Liver (tissue), 9 donors: ENCODE measurements around the gene PPARD. TPM values are rescaled to one million over a fixed set of nuclear protein-coding genes. Genes with fewer than 3 reads are reported as not detected.
A peak's percentile ranks its signal among the peaks of the same experiment; 100 is the strongest.

Experiments used
- DNase-seq: peaks from one replicate; pipeline ENCODE4 v3.0.0-alpha.2; 2017; ENCODE audit warnings: low spot score
- H3K27ac ChIP-seq, 2 donors: one replicate each; pipeline ENCODE4 v1.7.0; 2013; ENCODE audit warnings: inconsistent platforms in 2 of 2, low read length in 2 of 2, control low read depth in 1 of 2, low read depth in 1 of 2, mild to moderate bottlenecking in 1 of 2
- H3K27me3 ChIP-seq, 4 donors: one replicate each; pipeline versions ENCODE4 v1.6.1 to v1.7.0; 2013; ENCODE audit warnings: low read length in 3 of 4, inconsistent platforms in 1 of 4, mild to moderate bottlenecking in 1 of 4, moderate library complexity in 1 of 4; ENCODE audit not compliant: control insufficient read depth in 4 of 4, insufficient read depth in 4 of 4
- H3K36me3 ChIP-seq, 4 donors: one replicate each; pipeline versions ENCODE4 v1.6.1 to v1.7.0; 2013; ENCODE audit warnings: low read length in 3 of 4, mild to moderate bottlenecking in 3 of 4, low read depth in 1 of 4, moderate library complexity in 1 of 4; ENCODE audit not compliant: control insufficient read depth in 4 of 4, insufficient read depth in 3 of 4
- H3K4me1 ChIP-seq, 4 donors: one replicate each; pipeline versions ENCODE4 v1.6.1 to v1.7.0; 2013; ENCODE audit warnings: low read length in 3 of 4, mild to moderate bottlenecking in 3 of 4, moderate library complexity in 1 of 4; ENCODE audit not compliant: control insufficient read depth in 4 of 4, insufficient read depth in 4 of 4
- H3K4me3 ChIP-seq, 3 donors: one replicate each; pipeline versions ENCODE4 v1.6.1 to v1.7.0; 2013; ENCODE audit warnings: low read length in 3 of 3, control low read depth in 1 of 3, low read depth in 1 of 3, mild to moderate bottlenecking in 1 of 3
- H3K9ac ChIP-seq, 2 donors: one replicate each; pipeline ENCODE4 v1.7.0; 2013; ENCODE audit warnings: low read length in 2 of 2, mild to moderate bottlenecking in 2 of 2, moderate library complexity in 2 of 2, control low read depth in 1 of 2, low read depth in 1 of 2
- H3K9me3 ChIP-seq, 4 donors: one replicate each; pipeline versions ENCODE4 v1.6.1 to v1.7.0; 2013; ENCODE audit warnings: low read length in 3 of 4; ENCODE audit not compliant: control insufficient read depth in 4 of 4
- ATF3 ChIP-seq: IDR thresholded peaks from 2 replicates; pipeline ENCODE4 v1.6.1; 2016; ENCODE audit warnings: antibody characterized with exemption
- CTCF ChIP-seq: fragments of 150-350 bp; IDR thresholded peaks from 2 replicates; pipeline ENCODE4 v1.5.1; 2017; ENCODE audit warnings: improper control_type of control experiment, low read depth, low read length; ENCODE audit not compliant: missing input control
- EGR1 ChIP-seq, 2 donors: IDR thresholded peaks; 2 replicates each; pipeline ENCODE4 v1.6.1; 2016 to 2018; ENCODE audit warnings: antibody characterized with exemption in 2 of 2, low read depth in 2 of 2
- FOXA1 ChIP-seq: IDR thresholded peaks from 2 replicates; pipeline ENCODE4 v1.6.1; 2016; ENCODE audit warnings: antibody characterized with exemption
- FOXA2 ChIP-seq: IDR thresholded peaks from 2 replicates; pipeline ENCODE4 v1.6.1; 2016; ENCODE audit warnings: antibody characterized with exemption
- GABPA ChIP-seq, 2 donors: IDR thresholded peaks in 1 of 2; conservative IDR thresholded peaks in 1 of 2; 2 replicates each; pipeline ENCODE4 v1.6.1; 2016; ENCODE audit warnings: antibody characterized with exemption in 2 of 2, mild to moderate bottlenecking in 1 of 2, moderate library complexity in 1 of 2
- HNF4A ChIP-seq, 2 donors: conservative IDR thresholded peaks; 2 replicates each; pipeline ENCODE4 v1.6.1; 2016; ENCODE audit warnings: antibody characterized with exemption in 2 of 2, mild to moderate bottlenecking in 2 of 2
- HNF4G ChIP-seq: IDR thresholded peaks from 2 replicates; pipeline ENCODE4 v1.6.1; 2016; ENCODE audit warnings: antibody characterized with exemption
- JUND ChIP-seq, 2 donors: IDR thresholded peaks; 2 replicates each; pipeline ENCODE4 v1.6.1; 2016; ENCODE audit warnings: antibody characterized with exemption in 2 of 2
- MAX ChIP-seq: IDR thresholded peaks from 2 replicates; pipeline ENCODE4 v1.6.1; 2016; ENCODE audit warnings: antibody characterized with exemption
- NR2F2 ChIP-seq: IDR thresholded peaks from 2 replicates; pipeline ENCODE4 v1.6.1; 2016; ENCODE audit warnings: antibody characterized with exemption
- RAD21 ChIP-seq, 2 donors: IDR thresholded peaks; 2 replicates each; pipeline ENCODE4 v1.6.1; 2016; ENCODE audit warnings: antibody characterized with exemption in 2 of 2, mild to moderate bottlenecking in 2 of 2
- REST ChIP-seq: IDR thresholded peaks from 2 replicates; pipeline ENCODE4 v1.6.1; 2016; ENCODE audit warnings: antibody characterized with exemption, mild to moderate bottlenecking
- RXRA ChIP-seq, 2 donors: IDR thresholded peaks; 2 replicates each; pipeline ENCODE4 v1.6.1; 2017 to 2018; ENCODE audit warnings: antibody characterized with exemption in 2 of 2, mild to moderate bottlenecking in 1 of 2
- SP1 ChIP-seq: IDR thresholded peaks from 2 replicates; pipeline ENCODE4 v1.6.1; 2018; ENCODE audit warnings: antibody characterized with exemption, mild to moderate bottlenecking
- TAF1 ChIP-seq: conservative IDR thresholded peaks from 2 replicates; pipeline ENCODE4 v1.6.1; 2016; ENCODE audit warnings: antibody characterized with exemption, mild to moderate bottlenecking
- YY1 ChIP-seq: IDR thresholded peaks from 2 replicates; pipeline ENCODE4 v1.6.1; 2016; ENCODE audit warnings: antibody characterized with exemption, mild to moderate bottlenecking
- ZBTB33 ChIP-seq: IDR thresholded peaks from 2 replicates; pipeline ENCODE4 v1.6.1; 2016; ENCODE audit warnings: antibody characterized with exemption
- WGBS: extraction: QIAGEN DNeasy Blood & Tissue Kit; methylation state at CpG from one replicate; pipeline ENCODE4 v1.1.7; 2013; 5-methylcytosine and 5-hydroxymethylcytosine counted together
- polyA plus RNA-seq, 2 donors: library from polyadenylated mRNA; stranded (reverse) in 1 of 2; unstranded in 1 of 2; fragments of 200-250 nt in 1 of 2; fragments of >200 nt in 1 of 2; fragmentation: Nextera tagmentation in 1 of 2; extraction: Ambion mirVana in 1 of 2; gene quantifications; one replicate each; pipeline versions ENCODE4 v1.2.1 to v1.2.3, GENCODE V29; 2013 to 2015
- total RNA-seq, 2 donors: library from RNA; depleted of rRNA; stranded (reverse); fragments of >200 nt; gene quantifications; one replicate each; pipeline ENCODE4 v1.2.3, GENCODE V29; 2014
- donor health status: healthy.
- donor health status: healthy.
- donor health status: healthy.
- donor health status: healthy.
- donor health status: healthy.

PPARD gene
- total and polyA plus RNA-seq, 4 donors = 2.1 to 7.8 (median 5.1) TPM

GRCh38 chr6:35465646-35466045 lies 123.3 kb downstream of the PPARD start:
- Histone ChIP-seq H3K27ac (no peak overlapping the region), H3K4me1 (peaks cover 0 to 18% (median 7%) of the 10 kb centered on the region in 4 donors), H3K4me3 (no peak overlapping the region), H3K36me3 (peaks cover 0 to 14% (median 6%) of the 10 kb centered on the region in 4 donors), H3K27me3 (no peaks in the 10 kb centered on the region), H3K9me3 (no peaks in the 10 kb centered on the region), H3K9ac (no peak overlapping the region)
- WGBS = 98% methylated on average over 1 of the region's 1 CpG
- TF ChIP-seq HNF4G = no peak
- no peak for TF ChIP-seq SP1
- TF ChIP-seq TAF1 = no peak
- TF ChIP-seq ATF3 = no peak
- DNase-seq = no peak

GRCh38 chr6:35468181-35468979 lies 126.0 kb downstream of the PPARD start, which contains the start of gene RPL10A:
Gene RPL10A, plus strand, starts transcription at chr6:35468401. Its CDS starts 34 bp downstream, at chr6:35468435.
- under 1% methylated on average over 86 of the region's 86 CpGs for WGBS
- H3K27ac ChIP-seq = peak within 1 kb of the TSS; percentile 76 to 86
- peak within 1 kb of the TSS; percentile 79 to 81 for H3K9ac ChIP-seq
- peaks cover 0 to 24% (median 16%) of the 10 kb centered on the region in 4 donors for H3K4me1 ChIP-seq
- H3K9me3 ChIP-seq = no peaks in the 10 kb centered on the region
- H3K36me3 ChIP-seq = peaks cover 2 to 29% (median 19%) of the 10 kb centered on the region in 4 donors
- DNase-seq = peak; percentile 92
- H3K27me3 ChIP-seq = no peaks in the 10 kb centered on the region
- H3K4me3 ChIP-seq = peak within 1 kb of the TSS; percentile 82 to 91 (median 86)
- TF ChIP-seq ZBTB33 = peak; percentile 99
- peak; percentile 82 for TF ChIP-seq MAX
- TF ChIP-seq TAF1 = peak; percentile 98
- peak; percentile 96 for TF ChIP-seq REST
- TF ChIP-seq RAD21 (IDR thresholded peaks at IDR 0.05) = peak; percentile 90 to 93
- peak; percentile 9 for TF ChIP-seq NR2F2
- TF ChIP-seq HNF4A (conservative IDR thresholded peaks at IDR 0.05) = no peak
- peak; percentile 82 for TF ChIP-seq YY1
- TF ChIP-seq FOXA1 = no peak
- no peak for TF ChIP-seq EGR1 (IDR thresholded peaks at IDR 0.05; ENCODE audit: low read depth in 2 of 2)
- no peak for TF ChIP-seq HNF4G
- TF ChIP-seq FOXA2 = no peak
- peak; percentile 62 for TF ChIP-seq SP1
- no peak for TF ChIP-seq ATF3
- TF ChIP-seq CTCF = peak; percentile 98
- TF ChIP-seq JUND (IDR thresholded peaks at IDR 0.05) = no peak
- TF ChIP-seq RXRA (IDR thresholded peaks at IDR 0.05) = peak in 1 of 2 donors; percentile 16
- TF ChIP-seq GABPA (IDR thresholded peaks at IDR 0.05 in 1 of 2, conservative IDR thresholded peaks at IDR 0.05 in 1 of 2) = peak in 1 of 2 donors; percentile 22
